NCI-H774 (cell line): ENCODE results near the gene ITGB4.

Experiments
- DNase-seq: peaks from one replicate; lab custom pipeline; 2025; lab: John Stamatoyannopoulos, UW

Gene ITGB4

DNA sequence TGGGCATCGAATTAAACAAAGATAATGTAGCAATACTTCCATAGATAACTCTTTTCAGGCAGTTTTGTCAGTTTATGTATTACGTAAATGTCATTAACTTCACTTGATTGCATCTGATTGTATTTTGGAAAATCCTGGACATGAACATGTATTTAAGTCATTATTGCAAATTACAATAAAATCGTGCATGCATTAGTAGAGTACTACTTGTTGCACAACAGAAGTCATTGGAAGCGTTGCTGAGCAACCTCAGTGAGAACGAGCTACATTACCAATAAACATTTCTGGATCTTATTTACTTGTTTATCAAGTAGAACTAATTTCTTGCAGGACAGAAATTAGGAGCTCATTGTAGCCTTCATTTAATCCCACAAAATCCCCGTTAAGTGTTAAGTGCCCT lies 70.0 kb downstream of the ITGB4 start:
- no peak for DNase-seq

GRCh38 chr17:75793460-75793859 lies 72.2 kb downstream of the ITGB4 start:
- DNase-seq = no peak

DNA sequence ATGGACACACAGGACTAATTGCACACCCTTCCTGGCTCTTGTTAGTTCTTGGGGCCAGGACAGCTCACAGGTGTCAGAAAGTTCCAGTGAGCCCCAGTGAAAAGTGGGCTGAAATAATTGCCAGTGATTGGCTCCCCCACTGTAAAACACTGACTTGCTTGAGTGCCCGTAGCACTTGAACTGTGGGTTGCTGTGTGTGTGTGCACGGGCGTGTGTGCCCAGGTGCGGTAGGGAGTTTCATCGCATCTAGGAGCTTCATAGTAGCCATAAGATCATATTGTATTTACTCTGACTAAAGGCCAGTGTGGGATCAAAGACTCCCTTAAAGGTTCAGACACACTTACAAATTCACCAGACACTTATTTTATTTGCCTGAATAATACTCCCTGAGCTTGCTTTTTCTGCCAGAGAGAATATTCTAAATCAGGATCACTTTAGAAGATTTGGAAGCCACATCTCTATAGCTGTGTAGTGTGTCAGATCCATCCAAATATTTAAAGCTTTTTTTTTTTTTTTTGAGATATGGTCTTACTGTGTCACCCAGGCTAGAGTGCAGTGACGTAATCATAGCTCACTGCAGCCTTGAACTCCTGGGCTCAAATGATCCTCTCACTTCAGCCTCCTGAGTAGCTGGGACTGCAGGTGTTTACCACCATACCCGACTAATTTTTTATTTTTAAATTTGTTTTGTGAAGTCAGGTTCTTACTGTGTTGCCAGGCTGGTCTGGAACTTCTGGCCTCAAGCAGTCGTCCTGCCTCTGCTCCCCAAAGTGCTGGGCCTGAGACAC lies 74.8 kb downstream of the ITGB4 start:
- no peak for DNase-seq

GRCh38 chr17:75799402-75799801 lies 78.1 kb downstream of the ITGB4 start:
- no peak for DNase-seq

- DNase-seq = no peak
Observed at GRCh38 chr17:75803883-75804282, 82.6 kb downstream of the ITGB4 start.

GRCh38 chr17:75806822-75807500 lies 85.7 kb downstream of the ITGB4 start:
- DNase-seq = no peak
